HG02970 (cell line): Measurements from ENCODE around the gene ADAMTSL2.

Source experiments
- ATAC-seq: cut with Tn5 transposase; IDR thresholded peaks from one replicate; pipeline ENCODE4 v1.9.1; 2021; ENCODE audit warnings: mild to moderate bottlenecking, moderate library complexity, moderate number of reproducible peaks; ENCODE audit not compliant: unreplicated experiment, low FRiP score

The ADAMTSL2 gene

DNA sequence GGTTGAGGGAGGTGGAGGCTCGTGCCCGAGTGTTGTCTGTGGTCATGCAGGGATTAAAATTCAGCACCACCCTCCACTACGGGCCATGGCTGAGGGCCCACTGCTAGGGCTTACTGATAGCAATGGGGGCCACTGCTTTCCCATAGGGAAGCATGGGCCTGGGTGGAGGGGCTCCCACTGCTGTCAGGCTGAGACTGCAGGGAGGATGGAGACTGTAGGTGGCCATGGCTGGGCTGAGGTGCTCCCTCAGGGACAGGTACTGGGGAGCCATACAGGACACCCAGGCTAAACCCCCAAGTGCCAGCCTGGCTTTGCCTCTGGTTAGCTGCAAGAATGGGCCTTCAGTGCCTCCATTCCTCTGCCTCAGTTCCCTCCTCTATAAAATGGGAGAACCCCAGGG lies 48.6 kb downstream of the ADAMTSL2 start:
- ATAC-seq = no peak

DNA sequence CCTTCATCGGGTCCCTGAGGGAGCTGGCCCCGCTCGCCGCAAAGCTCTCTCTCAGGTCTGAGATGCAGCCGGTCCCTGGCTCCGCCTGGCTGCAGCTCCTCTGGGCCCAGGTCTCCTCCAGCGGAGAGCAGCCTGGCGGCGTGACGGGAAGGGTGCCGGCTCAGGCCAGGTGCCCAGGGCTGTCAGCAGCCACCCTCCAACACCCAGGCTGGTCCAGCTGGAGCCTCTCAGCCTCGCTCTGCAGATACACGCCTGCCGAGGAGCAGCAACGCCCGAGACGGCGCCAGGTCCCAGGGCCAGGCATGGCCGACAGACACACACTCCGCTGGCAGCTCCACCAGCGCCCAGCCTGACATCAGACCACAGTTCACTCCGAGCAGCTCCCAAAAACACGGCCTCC lies 49.1 kb downstream of the ADAMTSL2 start:
- no peak for ATAC-seq

DNA sequence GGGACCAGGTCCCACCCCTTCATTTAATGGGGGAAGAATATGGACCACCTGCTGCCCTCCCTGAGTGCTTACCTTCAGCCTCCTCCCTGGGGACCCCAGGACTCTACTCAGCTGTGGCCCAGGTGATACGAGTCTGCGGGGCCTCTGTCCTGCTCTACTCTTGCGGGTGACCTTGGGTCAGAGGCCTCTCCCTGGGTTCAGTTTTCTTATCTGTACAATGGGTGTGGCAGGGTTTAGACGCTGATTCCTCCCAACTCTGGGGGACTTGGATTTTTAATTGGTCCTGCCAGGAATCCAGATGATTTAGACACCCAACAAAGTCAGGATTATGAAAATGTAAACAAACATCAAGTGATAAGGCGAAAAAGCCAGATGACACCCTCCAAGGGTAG lies 49.7 kb downstream of the ADAMTSL2 start:
- ATAC-seq = no peak

DNA sequence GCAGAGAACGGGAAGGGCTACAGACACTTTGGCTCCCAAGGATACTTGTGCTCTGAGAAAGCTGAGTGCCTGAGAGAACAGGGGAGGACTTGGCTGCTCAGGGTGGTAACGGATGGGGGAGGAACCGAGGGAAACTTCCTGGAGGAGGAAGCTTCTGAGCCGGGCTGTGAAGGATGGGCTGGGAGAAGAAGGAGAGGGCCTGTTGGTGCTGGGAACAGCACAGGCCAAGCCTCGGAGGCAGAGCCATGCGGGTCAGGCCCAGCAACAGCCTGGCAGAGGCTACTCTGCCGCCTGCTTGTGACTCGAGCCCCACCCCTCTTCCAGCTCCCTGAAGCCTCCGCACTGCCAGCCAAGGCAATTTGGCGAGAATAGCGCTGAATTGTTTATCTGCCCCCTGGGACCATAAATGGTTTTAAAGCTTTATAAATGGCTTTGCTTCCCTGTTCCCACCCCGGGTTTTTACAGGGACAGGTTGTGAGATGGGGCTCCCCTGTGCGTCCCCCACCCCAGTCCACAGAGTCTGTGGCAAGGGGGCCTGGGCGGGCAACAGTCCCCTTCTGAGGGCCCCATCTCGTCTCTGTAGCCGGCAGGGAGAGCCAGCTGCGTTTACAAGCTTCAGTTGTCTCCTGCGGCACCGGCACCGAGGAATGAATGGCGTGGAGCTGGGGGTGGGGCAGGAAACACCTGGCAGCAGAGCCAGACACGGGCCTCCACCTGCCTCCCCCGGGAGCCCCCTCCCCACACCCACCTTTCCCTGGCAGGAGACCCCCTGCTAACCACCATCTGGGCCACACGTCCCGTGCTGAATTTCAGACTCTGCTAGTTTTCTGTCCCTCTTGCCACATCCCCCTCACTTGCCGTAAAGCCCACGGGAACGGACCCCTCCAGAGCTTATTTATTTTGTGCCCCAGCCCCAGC lies 50.3 kb downstream of the ADAMTSL2 start:
- ATAC-seq = no peak

DNA sequence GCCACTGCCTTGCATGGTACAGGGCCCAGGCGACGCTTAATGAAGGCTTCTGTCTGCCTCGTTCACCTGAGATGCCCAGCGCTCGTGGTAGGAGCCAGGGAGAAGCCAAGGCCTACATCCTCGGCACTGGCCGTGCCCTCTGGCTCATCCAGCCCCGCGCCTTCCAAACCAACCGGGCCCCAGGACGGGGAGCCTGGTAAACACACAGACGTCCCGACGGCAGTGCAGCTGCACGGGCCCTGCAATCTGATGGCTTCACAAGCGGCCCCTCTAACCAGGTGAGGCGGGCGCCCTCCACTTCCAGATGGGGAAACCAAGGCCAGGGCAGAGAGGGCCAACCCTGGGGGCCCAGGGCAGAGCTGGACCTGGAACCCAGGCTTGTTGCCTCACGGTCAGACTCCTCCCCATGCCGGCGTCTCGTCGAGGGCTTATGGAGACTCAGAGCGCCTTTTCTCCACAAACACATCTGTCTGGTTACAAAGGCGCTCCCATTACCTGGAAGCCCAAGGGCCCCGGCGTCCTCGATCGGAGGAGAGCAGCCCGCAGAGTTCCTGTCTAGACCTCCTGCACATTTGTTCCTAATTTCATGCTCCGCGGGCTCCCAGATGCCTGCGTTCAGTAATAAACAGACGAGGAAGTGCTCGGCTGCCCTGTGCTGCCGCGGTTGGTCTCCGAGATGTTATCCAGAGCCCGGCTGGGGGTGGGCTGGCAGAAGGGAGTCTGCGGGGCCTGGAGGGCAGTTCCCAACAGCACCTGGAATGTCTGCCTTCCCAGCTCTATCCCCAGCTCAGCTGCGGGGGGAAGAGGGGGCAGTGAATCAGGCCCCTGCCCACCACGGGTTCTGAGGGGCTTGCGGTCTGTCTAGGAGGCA lies 51.2 kb downstream of the ADAMTSL2 start:
- ATAC-seq = no peak

DNA sequence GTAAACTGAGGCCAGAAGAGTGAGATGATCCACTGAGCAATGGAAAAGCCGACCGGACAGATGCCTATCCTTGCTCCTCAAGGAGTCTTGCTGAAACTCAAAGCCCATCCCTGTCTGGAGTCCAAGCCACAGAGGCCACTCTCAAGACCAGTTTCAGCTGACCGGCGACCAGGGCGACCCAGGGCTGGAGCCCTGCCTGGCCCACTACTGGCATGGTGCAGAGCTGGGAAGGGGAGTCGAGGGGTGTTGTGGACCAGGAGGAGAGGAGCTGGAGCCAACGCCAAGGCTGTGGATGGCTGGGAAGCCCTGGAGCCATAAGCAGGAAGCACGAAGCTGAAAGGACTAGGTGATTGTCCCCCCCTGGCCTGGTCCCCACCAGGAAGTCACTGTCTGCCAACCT lies 52.5 kb downstream of the ADAMTSL2 start:
- ATAC-seq = no peak

DNA sequence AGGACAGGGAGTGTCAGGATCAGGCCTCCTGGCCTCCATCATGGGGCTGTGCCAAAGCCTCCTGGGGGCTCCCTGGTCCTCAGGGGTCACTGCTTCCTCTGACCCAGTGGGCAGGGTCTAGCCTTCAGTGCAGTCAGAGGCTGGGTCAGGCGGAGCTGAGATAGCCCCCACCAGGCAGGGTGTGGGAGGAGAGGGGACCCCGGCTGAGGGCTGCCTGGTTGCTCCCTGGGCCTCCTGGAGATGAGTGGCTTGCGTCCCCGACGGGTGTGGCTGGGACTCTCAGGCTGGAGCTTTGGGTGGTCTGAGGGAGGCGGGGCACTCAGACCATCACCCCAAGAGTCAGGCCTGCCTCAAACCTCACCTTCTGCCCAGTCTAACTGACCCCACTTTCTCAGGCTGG lies 53.0 kb downstream of the ADAMTSL2 start:
- no peak for ATAC-seq

DNA sequence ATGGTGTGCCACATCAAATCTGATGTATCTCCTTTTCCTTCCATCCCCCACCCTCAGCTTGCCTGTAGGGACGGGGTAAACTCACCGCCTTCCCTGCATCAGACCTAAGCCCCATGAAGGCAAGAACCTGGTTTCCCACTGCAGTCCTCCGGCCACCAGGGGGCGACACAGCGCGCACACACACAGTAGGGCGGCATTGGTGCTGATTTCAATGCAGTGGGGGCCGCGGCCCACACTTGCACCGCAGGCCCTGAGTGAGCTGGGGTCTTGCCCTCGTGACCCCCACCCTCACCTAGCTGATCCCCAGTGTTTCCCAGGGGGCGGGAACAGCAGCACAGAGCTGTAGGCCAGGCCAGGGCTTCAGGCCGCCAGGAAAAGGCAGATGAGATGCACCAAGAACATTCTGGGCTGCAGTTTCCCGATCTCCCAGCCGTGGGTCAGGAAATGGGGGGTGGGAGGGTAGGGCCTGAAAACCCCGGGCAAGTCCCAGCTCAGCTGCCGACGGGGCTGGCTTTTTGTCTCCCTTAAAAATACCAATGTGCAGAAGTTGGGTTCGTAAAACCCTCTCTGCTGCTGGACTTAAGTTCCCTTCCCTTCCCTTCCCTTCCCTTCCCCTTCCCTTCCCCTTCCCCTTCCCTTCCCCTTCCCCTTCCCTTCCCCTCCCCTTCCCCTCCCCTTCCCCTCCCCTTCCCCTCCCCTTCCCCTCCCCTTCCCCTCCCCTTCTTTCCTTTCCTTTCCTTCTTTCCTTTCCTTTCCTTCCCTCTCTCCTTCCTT lies 55.1 kb downstream of the ADAMTSL2 start:
- ATAC-seq = no peak

DNA sequence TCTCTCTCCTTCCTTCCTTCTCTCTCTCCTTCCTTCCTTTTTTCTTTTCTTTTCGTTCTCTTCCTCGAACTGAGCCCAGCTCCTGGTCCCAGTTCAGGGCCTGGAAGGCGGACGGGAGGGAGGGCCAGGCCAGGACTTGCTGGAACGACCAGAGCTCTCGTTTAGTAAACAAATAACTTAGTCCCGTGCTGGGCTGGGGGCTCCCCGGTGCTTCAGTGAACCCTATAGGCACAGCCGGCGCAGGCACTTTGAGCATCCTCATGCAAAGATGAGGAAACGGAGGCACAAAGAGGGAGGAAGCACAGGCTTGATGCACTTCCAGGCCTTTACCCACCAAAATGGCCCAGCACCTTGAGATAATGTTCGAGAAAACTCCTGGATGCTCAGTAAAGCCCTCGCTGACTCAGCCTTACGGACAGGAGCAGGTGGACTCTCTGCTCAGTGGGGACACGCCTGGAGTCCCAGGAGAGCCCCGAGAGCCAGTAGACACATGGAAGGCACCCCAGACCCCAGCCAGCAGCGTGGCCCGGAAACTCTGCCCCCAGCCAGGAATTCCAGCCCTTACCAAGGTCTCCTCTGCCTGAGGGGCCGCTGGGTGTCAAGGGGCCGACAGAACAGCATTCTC lies 55.8 kb downstream of the ADAMTSL2 start:
- no peak for ATAC-seq

DNA sequence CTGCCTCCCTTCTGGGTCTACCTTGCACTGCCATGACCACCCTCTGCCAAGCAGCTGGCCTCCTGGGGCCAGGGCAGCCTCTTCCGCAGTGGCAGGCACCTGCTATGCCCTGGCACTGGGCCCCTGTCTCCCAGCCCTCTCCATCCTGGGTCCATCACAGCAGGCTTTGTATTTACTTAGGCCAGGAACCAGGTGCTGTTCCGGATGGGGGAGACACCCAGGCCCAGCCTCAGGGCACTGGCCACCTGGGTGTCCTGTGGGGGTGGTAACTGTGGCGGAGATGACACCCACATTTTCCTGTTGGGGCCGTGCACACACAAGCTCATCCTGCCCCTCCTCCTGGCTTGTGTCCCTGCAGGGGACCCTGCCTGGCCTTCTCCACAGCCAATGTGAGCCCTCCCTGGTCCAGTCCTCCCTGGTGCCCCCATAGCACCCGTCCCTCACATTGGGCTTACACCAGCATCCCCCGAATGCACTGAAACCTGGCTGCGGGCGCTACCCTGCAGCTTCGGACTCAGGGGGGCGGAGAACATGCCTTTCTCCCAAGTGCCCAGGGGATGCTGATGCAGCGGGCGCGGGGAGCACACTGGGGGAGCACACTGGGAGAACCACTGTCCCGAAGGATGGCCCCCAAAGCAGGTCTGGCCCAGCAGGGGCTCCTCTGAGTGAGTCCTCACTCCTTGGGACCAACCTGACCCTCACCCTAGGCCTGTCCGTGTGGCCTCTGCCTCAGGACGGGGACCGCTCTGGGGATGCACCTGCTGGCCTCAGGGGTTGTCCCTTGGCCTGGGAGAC lies 56.8 kb downstream of the ADAMTSL2 start:
- ATAC-seq = no peak

DNA sequence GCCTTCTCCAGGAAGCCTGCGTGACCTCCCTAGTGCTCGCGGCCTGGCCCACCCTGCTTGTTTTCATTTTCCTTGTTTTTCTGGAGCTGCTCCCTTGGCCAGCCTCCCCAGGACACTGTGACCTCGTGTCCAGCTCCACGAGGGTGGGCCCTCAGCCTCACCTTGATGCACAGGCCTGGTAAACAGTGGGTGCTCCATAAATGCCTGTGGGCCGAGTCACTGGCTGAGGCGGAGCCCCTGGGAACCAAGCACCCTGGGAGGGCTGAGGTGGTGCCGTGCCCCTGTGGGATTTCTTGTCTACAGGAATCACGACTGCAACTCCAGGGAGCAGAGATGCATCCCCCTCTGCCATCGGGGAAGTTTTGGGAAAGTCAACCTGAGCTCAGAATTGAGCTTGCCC lies 57.5 kb downstream of the ADAMTSL2 start:
- no peak for ATAC-seq

DNA sequence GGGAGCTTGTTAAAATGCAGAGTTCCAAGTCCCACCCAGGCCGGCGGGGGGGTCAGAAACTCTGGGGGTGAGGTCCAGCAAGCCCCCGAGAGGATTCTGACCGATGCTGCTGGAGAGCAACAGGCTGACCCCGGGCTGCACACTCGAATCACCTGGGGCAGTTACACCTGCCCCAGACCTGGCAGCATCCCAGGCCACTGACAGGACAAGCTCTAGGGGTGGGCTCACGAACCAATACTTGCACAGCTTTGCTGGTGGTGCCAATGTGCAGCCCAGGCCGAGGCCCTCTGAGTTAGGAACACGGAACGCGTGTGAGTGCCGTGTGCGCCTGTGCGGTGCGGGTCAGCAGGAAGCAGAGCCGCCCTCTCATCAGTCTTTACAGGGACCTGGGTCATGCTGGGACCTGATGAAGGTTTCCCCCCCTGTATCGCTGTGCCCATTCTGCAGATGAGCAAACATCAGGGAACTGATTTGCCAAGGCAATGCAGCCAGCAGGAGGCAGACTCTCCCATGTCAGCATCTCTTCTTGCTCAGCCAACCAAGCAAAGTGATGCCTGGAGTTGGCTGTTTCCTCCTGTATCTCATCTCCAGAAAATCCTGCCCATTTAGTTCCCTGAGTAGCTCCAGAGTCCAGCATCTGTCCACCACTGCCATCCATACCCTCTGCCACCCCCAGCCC lies 58.4 kb downstream of the ADAMTSL2 start:
- ATAC-seq = no peak

DNA sequence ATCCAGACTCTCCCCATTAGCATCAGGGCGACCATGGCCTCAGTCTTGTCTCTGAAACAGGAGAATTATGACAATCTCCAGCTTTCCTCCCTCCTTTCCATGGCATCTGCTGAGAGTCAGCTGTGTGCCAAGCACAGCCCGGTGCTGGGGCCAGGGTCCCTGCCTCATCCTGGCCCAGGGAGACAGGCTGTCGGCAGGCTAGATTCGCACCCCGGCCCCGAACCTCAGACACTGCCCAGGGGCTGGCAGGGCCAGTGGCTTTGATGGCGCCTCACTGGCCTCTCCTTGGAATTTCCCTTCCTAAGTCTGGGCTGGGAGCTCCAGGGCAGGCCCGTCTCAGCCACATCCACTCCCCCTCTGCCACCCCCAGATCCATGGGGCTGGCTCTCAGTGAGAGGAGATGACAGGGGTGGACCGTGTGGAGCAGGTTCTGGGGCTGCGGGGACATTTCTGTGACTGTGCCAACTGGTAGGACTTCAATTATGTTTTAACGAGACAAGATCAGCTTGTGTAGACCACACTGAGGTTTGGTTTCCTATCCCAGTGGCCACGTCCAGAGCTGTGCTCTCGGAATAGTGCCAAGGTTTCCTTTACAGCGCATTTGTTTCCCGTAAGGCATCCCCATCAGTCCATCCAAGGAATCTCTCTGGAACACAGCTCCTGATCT lies 59.2 kb downstream of the ADAMTSL2 start:
- no peak for ATAC-seq

DNA sequence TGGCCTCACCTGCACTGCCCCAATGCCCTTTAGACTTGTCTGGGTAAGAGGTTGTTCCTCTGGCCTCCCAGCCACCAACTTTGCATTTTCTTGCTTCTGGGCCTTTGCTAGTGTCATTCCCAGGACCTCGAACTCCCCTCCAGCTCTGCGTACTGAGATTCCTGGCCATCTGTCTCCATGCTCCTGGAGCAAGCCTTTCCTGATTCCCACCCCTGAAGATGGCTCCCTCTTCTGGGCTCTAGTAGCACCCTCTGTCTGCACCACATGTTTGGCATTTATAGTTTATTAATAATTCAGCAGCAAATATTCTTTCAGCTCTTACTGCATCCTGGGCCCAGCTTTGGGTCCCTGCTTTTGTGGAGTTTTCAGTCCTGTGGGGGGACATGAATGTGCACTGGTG lies 59.8 kb downstream of the ADAMTSL2 start:
- no peak for ATAC-seq

DNA sequence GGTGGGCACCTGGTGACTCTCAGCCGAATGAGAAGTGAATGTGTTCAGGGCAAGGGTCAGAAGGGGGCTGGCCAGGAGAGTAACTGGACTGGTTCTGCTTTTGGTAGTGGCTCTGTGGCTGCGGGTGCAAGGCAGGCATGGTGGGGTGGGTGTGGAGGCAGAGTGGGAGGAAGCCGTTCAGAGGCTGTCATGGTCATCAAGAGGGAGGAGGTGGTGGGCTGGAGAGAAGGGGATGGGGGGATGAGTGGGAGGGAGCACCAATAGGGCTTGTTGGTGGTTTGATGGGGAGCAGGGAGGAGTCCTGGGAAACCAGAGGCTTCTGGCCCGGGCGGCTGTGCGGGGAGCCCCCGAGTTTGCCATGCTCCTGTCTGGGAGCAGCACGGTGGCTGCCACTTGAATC lies 61.4 kb downstream of the ADAMTSL2 start:
- no peak for ATAC-seq

DNA sequence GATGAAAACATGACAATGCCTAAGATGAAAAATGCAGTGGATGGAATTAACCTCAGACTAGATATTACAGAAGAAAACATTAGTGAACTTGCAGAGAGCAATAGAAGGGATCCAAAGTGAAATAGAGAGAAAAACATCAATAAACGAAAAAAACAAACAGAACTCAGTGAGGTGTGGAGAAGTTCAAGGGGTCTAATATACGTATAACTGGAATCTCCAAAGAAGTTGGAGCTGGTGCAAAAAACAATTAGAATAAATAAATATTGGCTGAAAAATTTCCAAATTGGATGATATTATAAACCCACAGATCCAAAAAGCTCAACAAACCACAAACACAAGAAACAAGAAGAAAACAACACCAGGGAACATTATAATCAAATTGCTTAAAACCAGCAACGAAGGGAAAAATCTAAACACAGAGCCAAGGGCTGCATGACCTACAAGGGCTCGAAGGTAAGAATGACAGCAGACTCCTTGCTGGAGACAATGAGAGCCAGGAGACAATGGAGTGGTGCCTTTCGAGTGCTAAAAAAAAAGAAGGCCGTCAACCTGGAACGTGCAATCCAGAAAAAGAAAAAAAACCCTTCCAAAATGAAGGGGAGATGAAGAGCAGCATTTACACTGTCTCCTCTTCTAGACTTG lies 62.9 kb downstream of the ADAMTSL2 start:
- ATAC-seq = no peak

DNA sequence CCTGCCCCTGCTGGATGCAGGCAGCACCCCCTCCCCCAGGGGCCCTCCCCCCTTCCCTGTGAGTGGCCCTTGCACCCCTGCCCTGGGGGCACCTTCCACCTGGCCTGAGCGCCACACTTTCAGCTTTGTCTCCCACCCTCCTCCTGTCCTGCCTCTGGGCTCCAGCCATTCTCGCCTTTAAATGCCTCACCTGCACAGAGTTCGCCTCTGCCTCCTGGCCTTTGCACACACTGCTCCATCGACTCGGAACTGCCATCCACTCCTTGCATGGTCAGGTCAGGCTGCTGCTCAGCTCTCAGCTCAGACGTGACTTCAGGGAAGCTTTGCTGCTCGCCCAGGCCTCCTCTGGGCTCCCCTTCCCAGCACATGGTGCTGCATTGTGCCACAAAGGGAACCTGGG lies 64.5 kb downstream of the ADAMTSL2 start:
- ATAC-seq = no peak
